Osteocyte (in vitro differentiated cells): Measurements from ENCODE around the gene CHTF18. TPM values are rescaled to one million over a fixed set of nuclear protein-coding genes. Genes with fewer than 3 reads are reported as not detected.
A peak's percentile ranks its signal among the peaks of the same experiment; 100 is the strongest.

ENCODE experiments used
- DNase-seq: peaks from one replicate; pipeline ENCODE4 v3.0.0; 2021; ENCODE audit warnings: mixed read lengths; ENCODE audit not compliant: unreplicated experiment; ENCODE audit errors: extremely low spot score
- H3K27ac Mint-ChIP-seq: one replicate; pipeline ENCODE4 v1.8.0; 2021; ENCODE audit warnings: mild to moderate bottlenecking, mixed read lengths; ENCODE audit not compliant: unreplicated experiment
- H3K27me3 Mint-ChIP-seq: one replicate; pipeline ENCODE4 v1.8.0; 2021; ENCODE audit warnings: mixed read lengths; ENCODE audit not compliant: unreplicated experiment
- H3K36me3 Mint-ChIP-seq: one replicate; pipeline ENCODE4 v1.8.0; 2021; ENCODE audit warnings: mixed read lengths; ENCODE audit not compliant: unreplicated experiment
- H3K4me1 Mint-ChIP-seq: one replicate; pipeline ENCODE4 v1.8.0; 2021; ENCODE audit warnings: mixed read lengths; ENCODE audit not compliant: unreplicated experiment
- H3K4me3 Mint-ChIP-seq: one replicate; pipeline ENCODE4 v1.8.0; 2021; ENCODE audit warnings: mild to moderate bottlenecking, moderate library complexity, mixed read lengths; ENCODE audit not compliant: unreplicated experiment
- H3K9me3 Mint-ChIP-seq: one replicate; pipeline ENCODE4 v1.8.0; 2021; ENCODE audit warnings: mixed read lengths; ENCODE audit not compliant: unreplicated experiment
- CTCF ChIP-seq: fragments of 200-600 bp; sonication (generic); IDR thresholded peaks from 2 replicates; pipeline ENCODE4 v1.5.0; 2021; ENCODE audit warnings: antibody characterized with exemption, mild to moderate bottlenecking, moderate library complexity
- total RNA-seq: library from RNA; stranded (reverse); gene quantifications from 2 replicates; pipeline ENCODE4 v1.2.1, GENCODE V29; 2021

The CHTF18 gene
- total RNA-seq, 1 donor from 2014 or later, result 25.4 TPM

GRCh38 chr16:764848-765487 lies 23.5 kb upstream of the CHTF18 start:
- H3K4me1 Mint-ChIP-seq, result no peaks in the 10 kb centered on the region

DNA sequence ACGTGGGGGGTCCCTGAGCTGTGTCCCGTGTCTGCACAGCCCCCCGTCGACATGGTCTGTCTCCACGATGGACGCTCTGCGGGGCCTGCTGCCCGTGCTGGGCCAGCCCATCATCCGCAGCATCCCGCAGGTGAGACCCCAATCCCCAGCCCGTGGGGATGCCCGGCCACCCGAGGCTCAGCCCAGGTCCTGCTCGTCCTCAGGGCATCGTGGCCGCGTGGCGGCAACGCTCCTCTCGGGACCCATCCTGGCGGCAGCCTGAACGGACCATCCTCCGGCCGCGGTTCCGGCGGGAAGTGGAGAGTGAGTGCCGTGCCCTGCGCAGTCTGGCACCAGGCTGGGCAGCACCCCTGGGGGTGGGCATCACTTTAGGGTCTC lies 22.9 kb upstream of the CHTF18 start:
- no peaks in the 10 kb centered on the region for H3K9me3 Mint-ChIP-seq
- no peak for TF ChIP-seq CTCF
- peak; percentile 83 for DNase-seq
- no peaks in the 10 kb centered on the region for H3K36me3 Mint-ChIP-seq
- H3K27me3 Mint-ChIP-seq, result no peaks in the 10 kb centered on the region
- no peaks in the 10 kb centered on the region for H3K4me1 Mint-ChIP-seq
- H3K27ac Mint-ChIP-seq, result no peak overlapping the region
- H3K4me3 Mint-ChIP-seq, result no peak overlapping the region

More at GRCh38 chr16:764848-765487, 23.5 kb upstream of the CHTF18 start:
- Mint-ChIP-seq H3K27ac (no peak overlapping the region), H3K36me3 (no peaks in the 10 kb centered on the region), H3K9me3 (no peaks in the 10 kb centered on the region), H3K4me3 (no peak overlapping the region), H3K27me3 (no peaks in the 10 kb centered on the region)
- peak; percentile 84 for DNase-seq
- no peak for TF ChIP-seq CTCF

DNA sequence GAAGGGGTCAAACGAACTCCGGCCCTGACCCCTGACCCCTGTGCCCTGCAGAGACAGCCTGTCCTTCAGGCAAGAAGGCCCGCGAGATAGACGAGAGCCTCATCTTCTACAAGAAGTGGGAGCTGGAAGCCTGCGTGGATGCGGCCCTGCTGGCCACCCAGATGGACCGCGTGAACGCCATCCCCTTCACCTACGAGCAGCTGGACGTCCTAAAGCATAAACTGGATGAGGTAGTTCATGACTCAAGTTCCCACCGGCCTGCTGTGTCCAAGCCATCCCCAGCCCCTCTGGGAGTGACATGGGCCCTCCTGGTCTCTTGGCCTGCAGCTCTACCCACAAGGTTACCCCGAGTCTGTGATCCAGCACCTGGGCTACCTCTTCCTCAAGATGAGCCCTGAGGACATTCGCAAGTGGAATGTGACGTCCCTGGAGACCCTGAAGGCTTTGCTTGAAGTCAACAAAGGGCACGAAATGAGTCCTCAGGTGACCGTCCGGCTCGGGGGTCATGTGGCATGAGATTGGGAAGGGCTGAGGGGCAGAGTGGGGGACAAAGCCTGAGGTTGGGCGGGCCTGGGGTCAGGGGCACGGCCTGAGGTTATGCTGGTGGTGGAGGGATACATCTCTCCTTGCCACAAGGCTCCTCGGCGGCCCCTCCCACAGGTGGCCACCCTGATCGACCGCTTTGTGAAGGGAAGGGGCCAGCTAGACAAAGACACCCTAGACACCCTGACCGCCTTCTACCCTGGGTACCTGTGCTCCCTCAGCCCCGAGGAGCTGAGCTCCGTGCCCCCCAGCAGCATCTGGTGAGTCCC lies 22.2 kb upstream of the CHTF18 start:
- Mint-ChIP-seq H3K4me3 (no peak overlapping the region), H3K36me3 (no peaks in the 10 kb centered on the region), H3K9me3 (no peaks in the 10 kb centered on the region), H3K4me1 (no peaks in the 10 kb centered on the region), H3K27me3 (no peaks in the 10 kb centered on the region), H3K27ac (no peak overlapping the region)
- no peak for DNase-seq
- no peak for TF ChIP-seq CTCF

GRCh38 chr16:766820-767640 lies 21.4 kb upstream of the CHTF18 start:
- H3K27ac Mint-ChIP-seq, result no peak overlapping the region
- no peak overlapping the region for H3K4me3 Mint-ChIP-seq
- H3K4me1 Mint-ChIP-seq, result no peaks in the 10 kb centered on the region
- no peak for TF ChIP-seq CTCF
- no peaks in the 10 kb centered on the region for H3K27me3 Mint-ChIP-seq
- no peaks in the 10 kb centered on the region for H3K9me3 Mint-ChIP-seq
- no peak for DNase-seq
- H3K36me3 Mint-ChIP-seq, result no peaks in the 10 kb centered on the region
